ENCODE measurements around the gene SENP6.
"Not testable (repeated sequence)": the region's sequence is repeated elsewhere in the genome, so short reads cannot be mapped to it uniquely, and the experiment has no call there.

SENP6 gene

GRCh38 chr6:75601304-75602245 is at the start of gene SENP6:
Gene SENP6 (plus strand): TSS chr6:75601880. CDS start chr6:75602525, 645 bp downstream.
- peak; percentile 64 for DNase-seq (ENCODE audit: low read depth)

DNA sequence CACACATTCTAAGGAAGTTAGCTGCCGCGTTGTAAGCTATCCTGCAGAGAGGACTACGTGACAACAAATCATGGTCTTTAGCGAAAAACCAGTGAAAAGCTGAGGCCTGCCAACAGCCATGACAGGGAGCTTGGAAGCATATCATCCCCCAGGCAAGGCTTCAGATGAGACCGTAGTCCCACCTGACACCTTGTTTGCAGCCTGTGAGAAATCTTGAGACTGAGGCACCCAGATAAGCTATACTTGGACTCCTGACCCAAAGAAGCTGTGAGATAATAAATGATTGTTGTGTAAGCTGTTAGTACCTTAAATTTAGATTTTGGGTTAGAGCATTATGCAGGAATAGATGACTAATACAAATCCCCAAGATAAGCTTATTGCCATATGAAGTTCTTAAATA is 45.4 kb upstream of the SENP6 start:
- DNase-seq (ENCODE audit: low read depth), result no peak

GRCh38 chr6:75557068-75557467 is 44.6 kb upstream of the SENP6 start:
- DNase-seq (ENCODE audit: low read depth), result no peak

DNA sequence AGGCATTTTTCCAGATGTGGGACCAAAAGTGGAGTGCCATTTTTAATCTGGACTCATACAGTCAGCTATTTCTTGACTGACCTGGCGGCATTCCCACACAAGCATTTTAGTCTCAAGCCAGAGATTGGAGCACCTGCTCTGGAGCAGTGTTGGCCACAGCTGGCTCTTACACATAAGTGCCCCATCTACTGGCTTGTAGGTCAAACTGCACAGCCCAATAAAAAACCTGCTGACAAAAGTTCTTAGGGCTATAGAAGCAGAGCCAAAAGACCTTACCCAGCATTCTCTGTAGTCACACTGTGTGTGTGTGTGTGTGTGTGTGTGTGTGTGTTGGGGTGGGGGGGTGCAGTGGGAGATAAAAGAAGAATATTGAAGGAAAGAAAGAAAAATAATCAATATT is 38.6 kb upstream of the SENP6 start:
- no peak for DNase-seq (ENCODE audit: low read depth)

DNA sequence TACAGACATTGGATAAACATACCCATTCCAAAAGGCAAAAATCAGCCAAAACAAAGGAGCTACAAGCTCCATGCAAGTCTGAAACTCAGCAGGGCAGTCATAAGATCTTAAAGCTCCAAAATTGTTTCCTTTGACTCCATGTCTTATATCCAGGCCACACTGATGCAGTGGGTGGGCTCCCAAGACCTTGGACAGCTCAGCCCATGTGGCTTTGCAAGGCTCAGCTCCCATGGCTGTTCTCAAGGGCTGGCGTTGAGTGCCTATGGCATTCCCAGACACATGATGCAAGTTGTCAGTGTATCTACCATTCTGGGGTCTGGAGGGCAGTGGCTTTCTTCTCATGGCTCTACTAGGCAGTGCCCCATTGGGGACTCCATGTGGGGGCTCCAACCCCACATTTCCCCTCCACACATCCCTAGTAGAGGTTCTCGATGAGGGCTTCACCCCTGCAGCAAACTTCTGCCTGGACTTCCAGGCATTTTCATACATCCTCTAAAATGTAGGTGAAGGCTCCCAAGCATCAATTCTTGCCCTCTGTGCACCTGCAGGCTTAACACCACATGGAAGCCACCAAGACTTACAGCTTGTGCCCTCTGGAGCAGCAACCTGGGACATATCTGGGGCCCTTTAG is 35.4 kb upstream of the SENP6 start:
- no peak for DNase-seq (ENCODE audit: low read depth)

- DNase-seq (ENCODE audit: low read depth), result no peak
These were observed 33.6 kb upstream of the SENP6 start for GRCh38 chr6:75568100-75568499.

- no peak for DNase-seq (ENCODE audit: low read depth)
These were observed 32.7 kb upstream of the SENP6 start for GRCh38 chr6:75568965-75569364.

- DNase-seq (ENCODE audit: low read depth), result not testable (repeated sequence)
These were observed 31.0 kb upstream of the SENP6 start for GRCh38 chr6:75570671-75571070.

DNA sequence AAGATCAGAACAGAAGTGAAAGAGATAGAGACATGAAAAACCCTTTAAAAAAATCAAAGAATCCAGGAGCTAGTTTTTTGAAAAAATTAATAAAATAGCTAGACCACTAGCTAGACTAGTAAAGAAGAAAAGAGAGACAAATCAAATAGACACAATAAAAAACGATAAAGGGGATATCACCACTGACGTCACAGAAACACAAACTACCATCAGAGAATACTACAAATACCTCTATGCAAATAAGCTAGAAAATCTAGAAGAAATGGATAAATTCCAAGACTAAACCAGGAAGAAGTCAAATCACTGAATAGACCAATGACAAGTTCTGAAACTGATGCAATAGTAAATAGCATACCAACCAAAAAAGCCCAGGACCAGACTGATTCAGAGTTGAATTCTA is 29.6 kb upstream of the SENP6 start:
- no peak for DNase-seq (ENCODE audit: low read depth)

DNA sequence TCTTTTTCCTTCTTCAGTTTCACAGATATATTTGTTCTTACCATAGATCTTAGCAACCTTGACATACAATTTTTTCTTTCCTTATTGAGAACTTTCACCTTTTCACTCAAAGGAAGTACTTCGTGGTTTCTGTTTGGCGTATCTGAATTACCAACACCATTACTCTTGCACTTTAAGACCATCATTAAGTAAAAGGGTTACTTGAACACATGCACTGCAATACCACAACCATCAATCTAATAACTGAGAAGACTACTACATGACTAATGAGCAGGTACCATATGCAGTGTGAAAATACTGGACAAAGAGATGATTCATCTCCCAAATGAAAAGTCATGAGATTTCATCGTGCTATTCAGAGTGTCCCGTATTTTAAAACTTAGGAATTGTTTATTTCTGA is 21.7 kb upstream of the SENP6 start:
- DNase-seq (ENCODE audit: low read depth), result no peak

DNA sequence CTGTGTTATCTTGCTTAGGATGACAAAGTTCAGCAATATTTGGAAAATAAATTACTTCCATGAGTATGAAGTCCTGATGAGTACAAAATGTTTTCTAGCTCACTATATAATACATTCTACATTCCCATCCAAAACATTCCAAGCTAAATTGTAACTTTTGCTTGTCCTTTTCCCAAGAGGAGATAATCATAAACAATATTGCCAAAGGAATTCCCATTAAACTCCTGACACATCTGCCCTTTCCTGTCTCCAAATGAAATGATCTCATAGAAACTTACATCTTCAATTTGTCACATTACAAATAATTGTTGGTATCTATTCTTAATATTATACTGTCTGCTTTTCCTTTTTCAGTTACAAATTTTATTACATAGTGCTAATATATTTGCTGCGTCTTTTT is 20.4 kb upstream of the SENP6 start:
- DNase-seq (ENCODE audit: low read depth), result no peak

- not testable (repeated sequence) for DNase-seq (ENCODE audit: low read depth)
These were observed 17.1 kb upstream of the SENP6 start for GRCh38 chr6:75584552-75584951.

DNA sequence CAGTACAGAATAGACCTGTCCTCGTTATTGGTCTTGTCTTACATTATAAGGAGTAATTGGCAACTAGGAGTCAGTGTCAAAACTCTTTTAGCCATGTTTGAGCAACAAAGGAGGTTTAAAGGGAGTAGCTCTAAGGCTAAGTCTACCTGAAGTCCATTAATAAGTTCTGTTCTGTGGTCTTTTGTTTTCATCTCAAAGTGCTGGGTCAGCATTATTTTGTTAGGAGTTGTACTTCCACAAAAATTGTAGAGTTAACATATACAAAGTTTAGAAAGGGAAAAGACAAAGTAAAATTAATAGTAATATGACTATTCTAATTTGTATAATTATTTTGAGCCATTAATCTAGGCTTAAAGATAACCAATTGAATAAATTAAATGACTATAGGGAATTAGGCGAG is 12.7 kb upstream of the SENP6 start:
- DNase-seq (ENCODE audit: low read depth), result no peak

DNA sequence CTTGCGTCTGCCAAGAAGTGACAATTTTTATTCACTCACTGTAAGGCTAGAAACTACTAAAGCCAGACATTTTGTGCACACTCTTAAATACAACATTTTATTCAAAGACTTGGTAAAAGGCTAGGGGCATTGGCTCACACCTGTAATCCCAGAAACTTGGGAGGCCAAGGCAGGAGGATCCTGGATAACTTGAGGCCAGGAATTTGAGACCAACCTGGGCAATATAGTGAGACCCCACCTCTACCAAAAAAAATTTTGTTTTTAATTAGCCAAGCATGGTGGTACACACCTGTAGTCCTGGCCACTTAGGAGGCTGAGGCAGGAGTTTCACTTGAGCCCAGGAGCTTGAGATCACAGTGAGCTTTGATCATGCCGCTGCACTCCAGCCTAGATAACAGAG is 11.3 kb upstream of the SENP6 start:
- no peak for DNase-seq (ENCODE audit: low read depth)

DNA sequence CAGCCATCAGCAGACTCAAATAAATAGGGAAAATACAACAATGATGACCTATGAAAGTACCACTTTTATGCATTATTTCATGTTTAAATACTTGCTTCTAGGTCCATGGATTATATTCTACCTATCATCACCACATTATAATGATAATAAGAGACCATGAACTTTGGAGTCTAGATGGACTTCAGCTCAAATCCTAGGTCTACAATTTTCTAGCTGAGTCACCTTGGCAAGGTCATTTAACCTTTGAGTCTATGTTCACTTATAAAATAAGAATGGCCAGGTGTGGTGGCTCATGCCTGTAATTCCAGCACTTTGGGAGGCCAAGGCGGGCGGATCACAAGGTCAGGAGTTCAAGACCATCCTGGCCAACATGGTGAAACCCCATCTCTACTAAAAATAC is 5.3 kb upstream of the SENP6 start:
- DNase-seq (ENCODE audit: low read depth), result not testable (repeated sequence)

GRCh38 chr6:75600768-75601167 is 912 bp upstream of the SENP6 start:
- DNase-seq (ENCODE audit: low read depth), result no peak

GRCh38 chr6:75602246-75603105 is 796 bp downstream of the SENP6 start:
- DNase-seq (ENCODE audit: low read depth), result peak; percentile 56

DNA sequence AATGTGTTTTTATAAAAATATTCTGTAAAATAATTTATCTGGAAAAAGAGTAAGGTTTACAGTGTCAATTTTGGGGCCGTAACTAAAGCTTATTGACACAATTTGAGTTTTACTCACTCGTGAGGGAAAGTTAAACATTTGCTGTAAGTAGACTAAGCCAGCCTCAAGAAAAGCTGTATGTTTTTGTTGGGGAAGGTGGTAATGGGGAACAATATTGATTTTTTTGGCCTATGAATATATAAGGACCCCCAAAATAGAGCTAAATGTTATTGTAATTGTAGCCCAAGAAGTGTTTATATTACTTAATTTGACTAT is 1.4 kb downstream of the SENP6 start:
- DNase-seq (ENCODE audit: low read depth), result no peak

DNA sequence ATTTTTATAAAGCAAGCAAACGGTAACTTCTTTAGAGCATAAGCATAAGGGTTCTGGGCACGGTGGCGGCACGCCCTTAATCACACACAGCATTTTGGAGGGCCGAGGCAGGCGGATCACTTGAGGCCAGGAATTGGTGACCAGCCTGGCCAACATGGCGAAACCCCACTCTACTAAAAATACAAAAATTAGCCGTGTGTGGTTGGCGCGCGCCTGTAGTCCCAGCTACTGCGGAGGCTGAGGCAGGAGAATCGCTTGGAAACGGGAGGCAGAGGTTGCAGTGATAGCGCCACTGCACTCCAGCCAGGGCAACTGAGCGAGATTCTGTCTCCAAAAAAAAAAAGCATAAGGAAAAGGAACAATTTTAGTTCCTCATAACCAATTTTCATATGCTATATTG is 2.6 kb downstream of the SENP6 start:
- DNase-seq (ENCODE audit: low read depth), result no peak

DNA sequence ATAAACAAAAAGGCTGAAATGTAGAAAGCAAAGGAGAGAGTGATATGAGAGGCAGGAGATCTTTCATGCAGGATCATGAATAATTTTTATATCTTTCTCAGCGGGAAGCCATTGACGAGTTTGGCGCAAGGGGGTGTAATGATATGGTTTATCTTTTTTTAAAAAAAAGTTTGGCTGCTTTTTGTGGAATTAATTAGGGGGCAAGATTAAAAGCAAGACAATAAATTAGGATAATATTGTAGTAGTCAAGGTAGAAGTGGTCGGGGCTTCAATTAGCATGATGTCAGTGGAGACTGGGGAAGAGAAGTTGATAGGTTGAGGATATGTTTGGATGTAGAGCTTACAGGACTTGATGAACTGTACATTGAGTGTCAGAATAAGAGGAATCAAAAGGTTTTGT is 4.0 kb downstream of the SENP6 start:
- DNase-seq (ENCODE audit: low read depth), result no peak

DNA sequence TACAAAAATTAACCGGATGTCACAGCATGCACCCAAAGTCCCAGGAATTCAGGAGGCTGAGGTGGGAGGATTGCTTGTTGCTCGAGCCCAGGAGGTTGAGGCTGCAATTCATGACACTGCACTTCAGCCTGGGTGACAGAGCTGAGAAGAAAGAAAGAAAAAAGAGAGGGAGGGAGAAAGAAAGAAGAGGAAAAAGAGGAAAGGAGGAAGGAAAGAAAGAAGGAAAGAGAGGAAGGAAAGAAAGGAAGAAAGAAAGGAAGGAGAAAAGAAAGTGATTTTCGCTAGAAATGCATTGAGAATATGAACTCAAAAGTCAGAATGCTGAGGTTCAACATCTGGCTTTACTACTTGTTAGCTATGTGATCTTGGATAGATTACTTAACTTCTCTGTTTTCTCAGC is 6.6 kb downstream of the SENP6 start:
- no peak for DNase-seq (ENCODE audit: low read depth)

DNA sequence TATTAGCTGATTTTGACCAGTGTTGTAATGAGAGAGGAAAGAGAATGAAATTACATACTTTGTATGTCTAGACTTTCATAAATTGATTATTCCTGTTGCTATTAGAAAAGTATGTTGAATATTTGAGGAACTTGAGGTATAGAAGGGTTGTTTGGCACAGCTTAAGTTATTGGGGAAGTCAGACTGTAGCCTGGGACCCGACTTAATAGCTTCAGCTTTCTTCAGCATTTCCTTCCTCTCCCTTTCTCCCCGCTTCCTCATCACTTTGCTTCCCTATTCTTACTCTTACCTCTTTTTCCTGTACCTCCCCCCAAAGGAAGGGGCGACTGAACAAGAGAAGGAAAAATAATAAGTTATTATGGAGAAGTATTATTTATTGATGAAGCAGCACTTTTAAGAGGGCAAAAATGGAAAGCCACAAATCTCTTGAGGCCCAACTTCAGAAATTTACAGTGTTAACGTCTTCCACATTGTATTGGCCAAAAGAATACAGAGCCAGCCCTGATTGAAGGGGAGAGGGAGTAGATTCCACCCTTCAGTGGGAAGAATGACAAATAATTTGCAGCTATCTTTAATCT is 7.4 kb downstream of the SENP6 start:
- DNase-seq (ENCODE audit: low read depth), result no peak

Measured in activated T-cell treated with anti-CD3 and anti-CD28 coated beads for 24 hours (primary cell).